GM19397 (cell line): ENCODE results near the gene FAM78B.
A peak's percentile ranks its signal among the peaks of the same experiment; 100 is the strongest.

Experiments used
- ATAC-seq: cut with Tn5 transposase; IDR thresholded peaks from one replicate; pipeline ENCODE4 v1.9.1; 2021; ENCODE audit warnings: mild to moderate bottlenecking, moderate library complexity; ENCODE audit not compliant: unreplicated experiment

FAM78B gene

DNA sequence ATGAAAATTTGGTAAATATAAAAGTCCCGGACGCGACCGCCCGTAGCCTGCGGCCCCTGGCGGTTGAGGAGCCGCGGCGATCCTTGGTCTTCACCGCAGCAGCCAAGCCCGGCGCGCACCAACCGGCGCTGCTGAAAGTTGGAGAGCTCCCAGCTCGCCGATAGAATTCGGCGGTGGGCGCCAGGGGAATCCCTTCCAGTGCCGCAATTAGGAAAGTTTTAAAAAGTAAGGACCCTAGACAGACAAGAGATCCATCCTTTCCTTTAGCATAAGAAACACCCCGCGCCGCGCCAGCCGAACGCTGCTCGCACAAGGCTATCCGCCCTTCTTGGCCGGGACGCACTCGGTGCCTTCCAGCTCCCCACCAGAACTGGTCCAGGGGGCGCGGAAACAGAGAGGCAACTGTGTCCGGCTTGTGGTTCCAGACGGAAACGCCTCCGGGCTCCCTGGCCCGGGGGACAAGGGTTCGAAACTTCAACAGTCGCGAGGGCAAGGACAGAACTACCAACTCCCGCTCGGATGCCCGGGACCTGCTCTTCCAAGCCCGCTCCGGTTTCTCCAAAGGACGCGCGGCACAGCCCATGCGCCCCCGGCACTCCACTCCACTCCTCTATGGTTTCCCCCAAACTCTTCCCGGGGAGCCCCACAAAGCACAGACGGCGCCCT, 1.7 kb downstream of the FAM78B start:
- ATAC-seq, result peak; percentile 16

DNA sequence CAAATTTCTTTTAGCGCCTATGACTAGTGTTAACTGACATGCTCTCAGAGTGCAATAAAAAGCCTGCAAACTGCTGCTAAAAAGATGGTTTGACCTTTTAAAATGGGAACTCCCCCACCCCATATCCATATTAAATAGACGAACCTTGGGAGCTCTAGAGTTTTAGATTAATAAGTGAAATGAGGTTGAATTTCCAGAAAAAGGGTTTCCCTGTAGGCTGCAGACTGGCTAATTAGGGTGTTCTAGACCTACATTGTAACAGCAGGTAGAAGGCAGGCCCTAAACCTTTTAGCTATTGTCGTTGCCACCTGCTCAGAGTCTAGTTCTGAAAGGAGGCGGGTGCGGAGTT, 2.2 kb downstream of the FAM78B start:
- ATAC-seq, result no peak

GRCh38 chr1:166159656-166160055, 7.1 kb downstream of the FAM78B start:
- no peak for ATAC-seq

GRCh38 chr1:166156674-166157073, 10.1 kb downstream of the FAM78B start:
- ATAC-seq, result no peak

DNA sequence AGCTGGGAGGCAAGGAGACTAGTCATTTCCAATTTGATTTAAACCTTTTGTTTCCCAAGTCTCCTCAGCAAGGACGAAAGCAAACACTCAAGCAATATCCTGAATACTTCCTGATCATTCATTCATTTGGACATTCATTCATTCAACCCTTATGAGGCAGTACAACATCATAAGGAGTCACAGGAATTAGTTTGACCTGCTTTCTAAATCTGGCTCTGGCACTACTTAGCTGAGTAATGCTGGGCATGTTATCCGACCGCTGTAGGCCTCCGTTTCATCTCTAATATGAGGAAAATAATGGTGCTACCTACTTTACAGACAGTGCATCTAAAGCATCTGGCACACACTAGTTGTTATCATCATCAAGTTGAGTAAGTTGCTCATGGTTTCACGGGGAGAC, 11.7 kb downstream of the FAM78B start:
- no peak for ATAC-seq

GRCh38 chr1:166153525-166154314, 13.1 kb downstream of the FAM78B start:
- no peak for ATAC-seq

GRCh38 chr1:166152978-166153377, 13.8 kb downstream of the FAM78B start:
- ATAC-seq, result no peak

GRCh38 chr1:166151804-166152203, 15.0 kb downstream of the FAM78B start:
- ATAC-seq, result no peak

DNA sequence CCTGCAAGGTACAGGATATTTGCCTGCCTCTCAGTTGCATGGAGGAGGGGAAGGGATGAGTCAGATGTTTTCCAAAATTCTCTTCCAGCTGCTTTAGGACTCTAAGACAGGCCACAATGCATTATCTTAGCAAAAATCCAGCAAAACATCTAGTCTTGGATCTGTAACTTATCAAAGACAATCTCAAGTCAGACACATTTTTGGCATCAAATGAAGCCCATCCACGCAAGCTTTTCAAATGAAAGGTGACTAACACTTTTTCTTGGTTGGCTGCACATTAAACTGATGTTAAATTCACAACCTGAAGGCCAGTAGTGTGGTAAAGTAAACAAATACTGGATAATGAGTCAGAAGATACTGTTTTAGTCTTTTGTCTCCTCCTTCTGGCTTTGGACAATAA, 21.3 kb downstream of the FAM78B start:
- no peak for ATAC-seq

DNA sequence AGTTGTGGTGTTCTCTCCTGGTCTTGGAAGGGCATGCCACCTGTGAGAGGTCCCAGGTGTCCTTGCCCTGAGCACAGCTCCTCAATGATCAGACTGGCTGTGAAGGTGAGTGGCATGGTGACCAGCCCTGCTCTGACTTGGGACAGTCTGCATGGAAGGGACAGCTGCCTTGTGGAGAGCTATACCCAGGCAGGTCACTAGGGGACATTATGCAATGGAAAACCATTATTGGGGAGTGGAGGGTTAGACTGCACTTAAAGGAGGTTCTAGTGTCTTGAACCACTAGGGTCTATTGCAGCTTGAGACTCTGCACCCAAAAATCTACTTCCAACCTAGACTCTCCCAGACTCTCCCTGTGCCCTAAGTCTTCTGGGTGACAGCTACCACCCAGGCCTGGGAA, 24.8 kb downstream of the FAM78B start:
- ATAC-seq, result no peak

GRCh38 chr1:166140251-166140650, 26.6 kb downstream of the FAM78B start:
- ATAC-seq, result no peak

DNA sequence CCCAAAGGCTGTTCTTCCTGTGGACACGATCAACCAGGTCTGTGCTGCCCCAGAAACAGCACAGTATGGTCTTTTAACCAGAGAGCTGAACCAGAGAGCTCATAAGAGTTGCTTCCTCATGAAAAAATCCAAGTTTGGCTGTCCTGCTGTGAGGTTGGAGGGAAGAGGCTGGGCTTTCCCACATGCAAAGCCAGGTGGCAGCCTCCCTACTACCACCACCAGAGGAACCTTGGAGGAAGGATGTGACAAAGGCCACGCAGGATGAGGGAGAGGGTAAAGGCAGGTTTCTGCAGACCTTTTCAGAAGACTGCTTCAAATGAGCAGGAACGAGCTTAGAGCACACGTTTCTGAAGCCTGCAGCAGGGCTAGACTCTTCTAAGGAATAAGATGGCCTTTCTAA, 27.1 kb downstream of the FAM78B start:
- no peak for ATAC-seq

GRCh38 chr1:166136699-166137401, 30.0 kb downstream of the FAM78B start:
- ATAC-seq, result no peak

DNA sequence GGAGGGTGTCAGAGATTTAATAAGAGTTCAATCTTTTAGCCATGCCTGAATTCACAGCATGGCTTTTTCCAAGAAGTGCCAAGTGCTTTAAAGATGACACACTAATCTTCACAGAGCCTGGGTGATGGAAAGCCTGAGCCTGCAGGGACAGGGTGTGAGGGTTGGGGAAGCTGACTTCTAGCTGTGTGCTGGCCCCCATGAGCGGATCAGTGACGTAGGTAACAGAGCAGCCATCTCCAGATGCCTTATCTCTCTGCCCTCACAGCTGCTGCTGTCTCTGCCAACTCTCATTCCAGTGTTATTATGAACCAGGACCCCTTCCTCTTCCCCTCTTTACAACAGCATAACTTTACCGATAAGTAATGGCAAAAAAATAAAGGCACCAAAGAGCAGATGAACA, 30.6 kb downstream of the FAM78B start:
- no peak for ATAC-seq

DNA sequence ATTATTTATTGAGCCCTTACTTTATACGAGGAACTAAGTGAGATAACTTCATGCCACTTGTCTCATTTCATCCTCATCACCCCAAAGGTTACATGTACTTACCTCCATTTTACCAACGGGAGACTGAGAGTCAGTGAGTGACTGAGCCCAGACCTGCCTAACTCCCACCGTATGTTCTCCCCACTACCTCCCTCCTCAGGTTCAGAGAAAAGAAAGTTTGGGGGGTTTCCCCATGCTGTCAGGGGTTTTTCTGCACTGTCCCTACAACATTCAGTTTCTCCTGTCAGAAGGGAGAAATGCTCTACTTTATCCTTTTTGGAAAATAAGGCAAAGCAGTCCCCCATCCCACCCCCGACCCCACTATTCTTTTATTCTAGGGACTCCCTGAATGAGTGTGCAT, 32.9 kb downstream of the FAM78B start:
- no peak for ATAC-seq

GRCh38 chr1:166133276-166133841, 33.4 kb downstream of the FAM78B start:
- ATAC-seq, result no peak

- ATAC-seq, result no peak
Observed at GRCh38 chr1:166132496-166132895, 34.3 kb downstream of the FAM78B start.

GRCh38 chr1:166129006-166129405, 37.8 kb downstream of the FAM78B start:
- no peak for ATAC-seq

GRCh38 chr1:166128195-166128594, 38.6 kb downstream of the FAM78B start:
- ATAC-seq, result no peak

- ATAC-seq, result no peak
Observed at GRCh38 chr1:166127003-166127402, 39.8 kb downstream of the FAM78B start.

DNA sequence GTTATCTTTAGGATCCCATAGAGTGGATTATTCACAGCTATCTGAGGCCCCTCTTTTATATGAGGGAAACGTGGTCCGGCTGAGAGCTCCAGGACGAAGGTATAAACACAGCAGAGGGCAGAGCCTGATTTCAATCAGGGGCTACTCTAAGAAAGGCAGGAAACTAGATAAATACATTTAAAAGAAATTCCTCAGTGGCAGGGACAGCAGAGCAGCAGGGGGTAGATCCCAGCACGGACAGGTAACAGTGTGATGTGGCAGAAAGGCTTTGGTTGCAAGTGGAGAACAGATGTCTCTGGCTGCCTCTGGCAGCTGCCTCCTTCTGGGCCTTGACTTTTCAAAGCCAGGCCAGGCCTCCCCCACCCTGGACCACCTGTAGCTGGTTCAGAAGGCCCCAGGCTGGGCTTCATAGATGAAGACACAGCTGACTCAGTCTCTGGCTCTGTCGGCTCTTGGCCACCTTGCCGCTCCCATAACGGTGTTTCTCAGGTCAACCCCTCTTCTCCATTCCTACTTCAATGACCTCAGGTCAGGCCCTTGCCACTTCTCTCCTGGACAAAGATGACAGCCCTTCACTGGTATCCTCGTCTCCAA, 43.8 kb downstream of the FAM78B start:
- no peak for ATAC-seq
